Muscle of back (tissue), 11 donors: ENCODE results near the gene GRID2. TPM values are rescaled to one million over a fixed set of nuclear protein-coding genes. Genes with fewer than 3 reads are reported as not detected.
A peak's percentile ranks its signal among the peaks of the same experiment; 100 is the strongest.

Source experiments
- DNase-seq, 3 donors: peaks; one replicate each; pipeline versions ENCODE4 v3.0.0 to v3.0.0-alpha.2; 2013
- polyA plus RNA-seq, 10 donors: library from polyadenylated mRNA; unstranded; fragments of 120-200 nt; gene quantifications; one replicate each; pipeline ENCODE4 v1.2.1, GENCODE V29; 2013; ENCODE audit not compliant: insufficient read length in 10 of 10

Gene GRID2
- polyA plus RNA-seq, 10 donors = 0.25 to 1.9 (median 0.38) TPM

DNA sequence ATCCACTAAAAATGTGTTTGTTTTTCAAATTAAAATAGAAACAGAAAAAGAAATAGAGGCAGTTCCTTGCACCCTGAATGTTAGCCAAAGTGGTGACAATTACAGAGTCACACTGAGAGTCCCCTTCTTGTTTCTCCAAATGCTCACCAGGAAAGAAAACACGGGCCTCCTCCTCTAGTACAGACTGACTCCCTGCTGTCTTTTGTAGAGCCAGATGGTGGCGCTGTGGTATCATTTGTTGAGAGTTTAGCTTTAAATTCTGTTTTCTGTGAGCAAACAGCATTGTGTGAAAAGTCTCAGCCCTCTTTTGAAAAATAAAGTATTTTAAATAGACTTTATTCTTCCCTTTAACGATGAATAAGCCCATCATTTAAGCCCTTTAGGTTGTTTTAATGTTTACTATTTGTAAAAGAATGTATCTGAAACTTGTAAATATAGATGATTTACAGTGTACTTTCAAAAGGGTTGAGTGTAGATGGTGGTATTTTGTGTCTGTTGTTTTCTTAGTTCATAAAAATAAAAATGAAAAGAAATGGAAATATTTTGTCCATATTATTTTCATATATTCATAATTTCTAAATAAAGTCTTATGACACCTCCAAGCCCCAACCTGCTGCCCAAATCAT, 1487.9 kb downstream of the GRID2 start:
- peak; percentile 35 to 68 (median 62) for DNase-seq

DNA sequence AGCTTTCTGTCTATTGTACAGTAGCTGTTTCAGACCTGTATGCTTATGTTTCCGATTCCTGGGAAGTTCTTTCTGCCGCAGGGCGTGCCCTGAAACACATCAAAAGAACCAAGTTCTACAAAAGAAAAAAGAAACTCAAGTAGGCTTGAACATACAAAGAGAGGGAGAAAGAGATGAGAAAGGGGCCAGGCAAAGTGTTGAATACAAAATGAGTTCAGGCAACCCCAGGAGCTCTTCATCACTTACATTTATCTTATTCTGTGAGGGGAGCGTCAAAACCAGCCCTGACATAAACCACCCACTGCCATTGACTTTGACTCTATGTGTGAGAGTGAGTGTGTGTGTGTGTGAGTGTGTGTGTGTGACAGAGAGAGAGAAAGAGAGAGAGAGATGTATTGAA, 1498.3 kb downstream of the GRID2 start:
- DNase-seq = no peak

DNA sequence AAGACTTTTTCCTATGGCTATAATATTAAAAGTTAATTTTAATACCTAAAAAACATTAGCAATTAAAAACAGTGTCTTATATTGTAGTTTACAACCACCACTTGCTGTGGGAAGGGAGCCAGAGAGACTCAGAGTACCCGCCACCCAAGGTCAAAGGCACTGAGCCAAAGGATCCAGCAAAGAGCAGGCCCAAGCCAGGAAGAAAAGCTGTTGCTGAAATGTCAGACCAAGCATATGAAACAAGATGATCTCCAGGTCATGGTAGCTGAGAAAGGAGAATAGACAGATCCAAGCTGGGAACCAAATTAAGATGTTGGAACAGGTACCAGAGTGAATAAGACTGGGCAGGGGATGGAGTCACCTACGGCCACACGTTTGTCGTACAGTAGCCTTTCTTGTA, 1506.0 kb downstream of the GRID2 start:
- DNase-seq = no peak

DNA sequence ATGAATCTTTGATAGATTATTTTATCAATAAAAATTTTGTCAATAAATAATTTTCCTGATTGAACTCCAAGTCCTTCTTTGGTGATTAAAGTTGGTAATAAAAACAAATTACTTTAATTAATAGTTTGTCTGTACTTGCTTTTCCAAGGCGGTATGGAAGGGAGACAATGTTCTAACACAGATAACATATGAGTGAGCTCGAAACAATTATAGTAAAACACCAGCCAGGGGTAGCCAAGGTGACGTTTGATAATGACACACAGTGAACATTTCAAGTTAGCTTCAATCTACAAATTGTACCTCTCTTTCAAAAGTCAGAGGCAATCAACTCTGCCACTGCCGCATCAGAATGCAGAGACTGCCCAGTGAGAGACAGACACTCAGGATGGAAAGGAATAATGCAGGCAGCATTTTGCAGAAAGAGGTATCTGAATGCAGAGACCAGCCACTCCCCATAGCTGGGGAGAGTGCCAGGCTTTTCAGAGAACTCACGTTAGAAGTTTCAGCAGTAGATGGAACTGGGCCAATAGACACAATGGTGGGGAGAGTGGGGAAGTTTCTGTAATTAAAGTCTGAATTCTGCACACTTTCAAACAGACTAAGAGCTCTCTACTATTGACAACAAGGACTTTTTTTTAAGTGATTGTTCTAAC, 1506.7 kb downstream of the GRID2 start:
- DNase-seq = no peak

DNA sequence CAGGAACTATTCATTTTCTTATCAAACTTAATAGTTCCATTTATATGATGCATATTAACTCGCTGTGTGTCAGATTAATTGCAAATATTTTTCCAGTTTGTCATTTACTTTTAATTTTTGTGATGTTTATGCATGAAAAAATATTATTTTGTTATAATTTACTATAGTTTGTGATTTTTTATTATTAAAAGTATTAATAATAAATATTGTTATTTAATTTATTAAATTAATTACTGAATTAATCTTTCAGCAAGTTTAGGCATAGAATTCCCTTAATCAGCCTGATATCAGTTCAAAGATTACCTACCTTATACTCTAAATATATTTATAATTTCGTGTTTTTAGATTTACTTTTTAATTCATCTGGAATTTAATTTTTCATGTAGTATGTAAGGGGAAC, 1509.3 kb downstream of the GRID2 start:
- DNase-seq = no peak

DNA sequence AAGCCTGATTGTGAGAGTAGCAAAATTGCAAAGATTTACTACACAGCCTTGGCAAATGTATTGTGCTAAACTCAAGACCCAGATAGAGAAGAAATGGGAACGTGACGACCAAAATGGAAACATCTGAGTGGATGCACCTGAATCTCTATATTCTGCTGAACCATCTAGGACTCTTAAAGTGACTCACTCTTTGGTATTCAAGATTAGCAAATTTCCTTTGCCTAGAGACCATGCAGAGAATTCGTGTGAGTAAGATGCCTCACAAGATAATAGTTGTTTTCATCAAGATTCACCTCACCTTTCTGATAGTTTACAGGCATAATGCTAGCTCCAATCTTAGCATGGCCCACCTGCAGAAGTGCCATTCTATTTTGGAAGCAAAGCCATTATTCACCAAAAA, 1510.4 kb downstream of the GRID2 start:
- DNase-seq = no peak

DNA sequence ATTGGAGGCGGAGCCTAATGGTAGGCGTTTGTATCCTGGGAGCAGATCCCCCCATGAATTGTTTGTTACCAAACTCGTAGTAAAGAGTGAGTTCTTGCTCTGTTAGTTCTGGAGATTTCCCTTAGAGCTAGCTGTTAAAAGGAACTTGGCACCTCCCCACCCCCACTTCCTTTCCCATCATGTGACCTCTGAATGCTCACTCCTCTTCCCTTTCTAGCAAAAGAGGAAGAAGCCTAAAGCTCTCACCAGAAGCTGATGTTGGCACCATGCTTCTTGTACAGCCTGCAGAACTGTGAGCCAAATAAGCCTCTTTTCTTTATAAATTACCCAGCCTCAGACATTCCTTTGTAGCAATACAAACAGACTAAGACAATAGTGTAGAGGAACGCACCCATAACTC, 1511.0 kb downstream of the GRID2 start:
- DNase-seq = peak in 1 of 3 donors; percentile 19
